Endothelial cell of umbilical vein (primary cell): ENCODE results near the gene DYNLRB2. TPM values are rescaled to one million over a fixed set of nuclear protein-coding genes. Genes with fewer than 3 reads are reported as not detected.

Experiments
- BruUV-seq: library from RNA; stranded (reverse); fragments of 400-500 nt; replicated peaks from 2 replicates; lab custom pipeline; 2021; lab: Mats Ljungman, UMichigan
- CTCF ChIA-PET: fragments of 300-600, 350-600 bp; sonication (Branson Sonifier 250); formaldehyde crosslinking; loops from one replicate; lab custom pipeline; 2021; ENCODE audit warnings: antibody characterized with exemption, inconsistent platforms; lab: Charles Lee
- POLR2A ChIA-PET: fragments of 300-600, 350-600 bp; sonication (Branson Sonifier 250); formaldehyde crosslinking; loops from one replicate; lab custom pipeline; 2021; ENCODE audit warnings: antibody characterized with exemption, inconsistent platforms; lab: Charles Lee
- DNase-seq: peaks from one replicate; pipeline ENCODE4 v3.0.0-alpha.2; 2011; ENCODE audit warnings: low read depth, low spot score
- FAIRE-seq: peaks from 2 replicates; lab custom pipeline; 2011; peaks lifted over from hg19 to GRCh38; lab: Jason Lieb, UNC
- H2AFZ ChIP-seq: 2 replicates; pipeline ENCODE4 v1.6.0; 2012; ENCODE audit warnings: low read depth, low read length, control low read depth, inconsistent platforms
- H3K27ac ChIP-seq: 2 replicates; pipeline ENCODE4 v1.5.1; 2011; ENCODE audit warnings: low read depth, mild to moderate bottlenecking, control low read depth, low read length, moderate library complexity; ENCODE audit not compliant: insufficient read depth
- H3K27me3 ChIP-seq, 2 experiments: 2 replicates each; pipeline versions ENCODE4 v1.6.0 to v1.6.1; 2011; ENCODE audit warnings: low read length in 2 of 2, mixed read lengths in 1 of 2; ENCODE audit not compliant: control insufficient read depth in 2 of 2, insufficient read depth in 2 of 2
- H3K36me3 ChIP-seq, 2 experiments: 2 replicates in 1 of 2; 3 replicates in 1 of 2; pipeline ENCODE4 v1.5.1; 2011; ENCODE audit warnings: low read length in 2 of 2, mild to moderate bottlenecking in 1 of 2, moderate library complexity in 1 of 2; ENCODE audit not compliant: control insufficient read depth in 2 of 2, insufficient read depth in 2 of 2; ENCODE audit errors: extremely low read depth in 1 of 2
- H3K4me1 ChIP-seq: 3 replicates; pipeline ENCODE4 v1.5.1; 2011; ENCODE audit warnings: mild to moderate bottlenecking, low read length; ENCODE audit not compliant: control insufficient read depth, insufficient read depth; ENCODE audit errors: extremely low read depth
- H3K4me2 ChIP-seq: 2 replicates; pipeline ENCODE4 v1.6.1; 2011; ENCODE audit warnings: low read length, control low read depth, mixed read lengths; ENCODE audit not compliant: insufficient read depth
- H3K4me3 ChIP-seq, 3 experiments: fragments of 200-600 bp in 1 of 3; sonication (generic), shearing (Covaris generic) in 1 of 3; replicated peaks in 1 of 3; 2 replicates each; pipeline ENCODE4 v1.5.1; 2011 to 2016; ENCODE audit warnings: control low read depth in 3 of 3, low read length in 3 of 3, mild to moderate bottlenecking in 2 of 3, inconsistent platforms in 1 of 3, low read depth in 1 of 3, moderate library complexity in 1 of 3; ENCODE audit not compliant: insufficient read depth in 1 of 3
- H3K79me2 ChIP-seq: 2 replicates; pipeline ENCODE4 v1.6.0; 2012; ENCODE audit warnings: low read length, inconsistent platforms; ENCODE audit not compliant: control insufficient read depth, insufficient read depth
- H3K9ac ChIP-seq: replicated peaks from 2 replicates; pipeline ENCODE3; 2011; ENCODE audit warnings: low read length, control low read depth; ENCODE audit not compliant: insufficient read depth; ENCODE audit errors: extremely low read depth
- H3K9me1 ChIP-seq: replicated peaks from 3 replicates; pipeline ENCODE4 v1.6.0; 2011; ENCODE audit warnings: mild to moderate bottlenecking, low read length; ENCODE audit not compliant: control insufficient read depth, insufficient read depth; ENCODE audit errors: extremely low read depth
- H3K9me3 ChIP-seq: replicated peaks from 2 replicates; pipeline ENCODE4 v1.5.1; 2012; ENCODE audit warnings: low read length, inconsistent platforms; ENCODE audit not compliant: control insufficient read depth, insufficient read depth
- H4K20me1 ChIP-seq: replicated peaks from 2 replicates; pipeline ENCODE3; 2011; ENCODE audit warnings: mild to moderate bottlenecking, low read length; ENCODE audit not compliant: control insufficient read depth, insufficient read depth; ENCODE audit errors: extremely low read depth
- CTCF ChIP-seq, 2 donors: IDR thresholded peaks; 1 replicate in 1 of 2; 2 replicates in 1 of 2; pipeline ENCODE4 v1.5.1; 2011; ENCODE audit warnings: low read length in 2 of 2, mild to moderate bottlenecking in 2 of 2, moderate library complexity in 2 of 2, control low read depth in 1 of 2, inconsistent platforms in 1 of 2, low read depth in 1 of 2; ENCODE audit not compliant: insufficient read depth in 1 of 2; ENCODE audit errors: extremely low read depth in 1 of 2
- EZH2 ChIP-seq: IDR thresholded peaks from 2 replicates; pipeline ENCODE4 v1.6.1; 2012; ENCODE audit warnings: borderline replicate concordance, low read depth, mild to moderate bottlenecking, moderate library complexity, low read length, inconsistent platforms; ENCODE audit not compliant: severe bottlenecking
- FOS ChIP-seq: IDR thresholded peaks from 2 replicates; pipeline ENCODE4 v1.6.1; 2011; ENCODE audit warnings: mild to moderate bottlenecking, low read length, moderate library complexity, borderline replicate concordance; ENCODE audit not compliant: insufficient read depth
- GATA2 ChIP-seq: IDR thresholded peaks from 2 replicates; pipeline ENCODE4 v1.7.0; 2011; ENCODE audit warnings: low read depth, mild to moderate bottlenecking, moderate library complexity, mixed read lengths, low read length; ENCODE audit not compliant: insufficient read length, insufficient read depth
- JUN ChIP-seq: IDR thresholded peaks from 2 replicates; pipeline ENCODE4 v1.6.1; 2011; ENCODE audit warnings: borderline replicate concordance, low read depth; ENCODE audit not compliant: insufficient read length, insufficient read depth
- MYC ChIP-seq: IDR thresholded peaks from one replicate; pipeline ENCODE4 v1.6.1; 2011; ENCODE audit warnings: mild to moderate bottlenecking, low read depth, low read length
- POLR2A ChIP-seq: IDR thresholded peaks from 2 replicates; pipeline ENCODE4 v1.6.1; 2012; ENCODE audit warnings: low read depth, mild to moderate bottlenecking, control low read depth, low read length
- POLR2AphosphoS5 ChIP-seq: IDR thresholded peaks from 2 replicates; pipeline ENCODE4 v1.6.1; 2012; ENCODE audit warnings: low read depth, mild to moderate bottlenecking, control low read depth, low read length, moderate library complexity; ENCODE audit not compliant: insufficient read depth
- dilution Hi-C: fragments of 300-500 bp; cut with MboI; formaldehyde crosslinking; loops from one replicate; pipeline ENCODE4 v1.15.0; 2019; ENCODE audit warnings: low sequenced_read_pairs; ENCODE audit not compliant: extremely low pct_ligation_motif_present
- intact Hi-C: fragments of 100-400 bp; cut with micrococcal nuclease; formaldehyde crosslinking; loops from one replicate; pipeline ENCODE4 v1.10.0; 2022
- polyA plus RNA-seq, 4 experiments: library from polyadenylated mRNA; depleted of rRNA in 3 of 4; stranded (reverse) in 3 of 4; unstranded in 1 of 4; fragments of >200 nt; gene quantifications; 2 replicates each; pipeline versions ENCODE4 v1.2.1 to v1.2.3, GENCODE V29; 2011 to 2012; ENCODE audit warnings: missing spikeins in 1 of 4
- total RNA-seq: library from RNA; stranded (reverse); gene quantifications from 2 replicates; pipeline ENCODE4 v1.2.3, GENCODE V29; 2021
- TF ChIP-seq, protein P1 (sequence below): IDR thresholded peaks from 2 replicates; pipeline ENCODE4 v1.6.1; 2011; ENCODE audit not compliant: insufficient read depth, insufficient read length

DYNLRB2 gene
- total and polyA plus RNA-seq, 2 donors (not counting 3 experiments of a cell fraction or from before 2014, with no cell fraction given): not detected

DNA sequence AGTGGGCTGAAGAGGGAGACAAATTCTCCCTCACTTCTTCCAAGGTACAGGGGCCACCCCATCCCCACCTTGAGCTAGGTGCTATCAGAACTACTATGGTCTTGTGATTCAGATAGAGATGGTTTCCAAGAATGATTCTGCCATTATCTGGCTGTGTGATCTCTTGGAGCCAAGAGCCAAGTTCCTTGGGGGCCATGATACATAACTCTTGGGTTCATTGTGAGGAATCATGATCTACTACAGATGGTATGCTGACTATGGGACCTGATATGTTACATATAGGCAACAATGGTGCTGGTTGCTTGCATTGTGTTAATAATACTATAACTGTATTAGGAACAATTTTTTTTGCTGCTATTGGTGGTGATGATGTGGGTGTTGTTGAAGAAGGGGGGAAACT lies 45.7 kb downstream of the DYNLRB2 start:
- no peak for DNase-seq
- intact Hi-C loops (no loop called here), dilution Hi-C loops (no loop called here)
- no peaks in the 10 kb centered on the region for H4K20me1 ChIP-seq
- H3K4me2 ChIP-seq: no peak overlapping the region
- no peak overlapping the region for H3K9ac ChIP-seq
- H3K79me2 ChIP-seq: no peaks in the 10 kb centered on the region
- no peak overlapping the region for H3K4me3 ChIP-seq
- no peaks in the 10 kb centered on the region for H3K36me3 ChIP-seq
- H2AFZ ChIP-seq: no peak overlapping the region
- H3K9me1 ChIP-seq: no peaks in the 10 kb centered on the region
- POLR2A ChIA-PET: no interaction called here
- no peaks in the 10 kb centered on the region for H3K27me3 ChIP-seq
- TF ChIP-seq EZH2 (no peak), CTCF (IDR thresholded peaks at IDR 0.05; ENCODE audit: extremely low read depth in 1 of 2, insufficient read depth in 1 of 2, low read depth in 1 of 2, low read length in 2 of 2) (no peak), POLR2A (no peak), POLR2AphosphoS5 (no peak), MYC (no peak), JUN (no peak), FOS (no peak), GATA2 (no peak)
- TF ChIP-seq, protein P1, sequence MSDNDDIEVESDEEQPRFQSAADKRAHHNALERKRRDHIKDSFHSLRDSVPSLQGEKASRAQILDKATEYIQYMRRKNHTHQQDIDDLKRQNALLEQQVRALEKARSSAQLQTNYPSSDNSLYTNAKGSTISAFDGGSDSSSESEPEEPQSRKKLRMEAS: no peak
- H3K9me3 ChIP-seq: no peaks in the 10 kb centered on the region
- no TSS peak for BruUV-seq
- H3K27ac ChIP-seq: no peak overlapping the region
- no peaks in the 10 kb centered on the region for H3K4me1 ChIP-seq
- FAIRE-seq: no peak
- CTCF ChIA-PET: no interaction called here
